Measurements from ENCODE around the gene SLC45A1. TPM values are rescaled to one million over a fixed set of nuclear protein-coding genes. Genes with fewer than 3 reads are reported as not detected.

Gene SLC45A1
- total RNA-seq, 2 experiments from 2014 or later, result 0.13 TPM; not detected in 1

- CTCF ChIA-PET, result no interaction called here
- H3K36me3 Mint-ChIP-seq (ENCODE audit: low read depth), result no peaks in the 10 kb centered on the region
These were observed 25.6 kb downstream of the SLC45A1 start for GRCh38 chr1:8343464-8344001.

GRCh38 chr1:8344893-8345507, 27.1 kb downstream of the SLC45A1 start:
- Mint-ChIP-seq H3K36me3 (ENCODE audit: low read depth) (no peaks in the 10 kb centered on the region), H3K4me3 (no peak overlapping the region), H3K4me1 (ENCODE audit: low read depth) (peaks cover 2% of the 10 kb centered on the region), H3K27me3 (ENCODE audit: low read depth) (peaks cover 4% of the 10 kb centered on the region), H3K9me3 (ENCODE audit: insufficient read depth) (no peaks in the 10 kb centered on the region), H3K27ac (no peak overlapping the region)
- no peak for ATAC-seq
- ChIA-PET CTCF (interaction anchor here (8.3 kb wide), 1 partner anchor 331 kb away, joined by 105 read pairs; no protein-coding TSS in a partner anchor), POLR2A (interaction anchor here (0.6 kb wide), 1 partner anchor 459 kb away, joined by 3 read pairs; no protein-coding TSS in a partner anchor)
- DNase-seq, result no peak

More at GRCh38 chr1:8343464-8344001, 25.6 kb downstream of the SLC45A1 start:
- no peaks in the 10 kb centered on the region for H3K4me1 Mint-ChIP-seq (ENCODE audit: low read depth)
- POLR2A ChIA-PET, result no interaction called here
- ATAC-seq (no peak), DNase-seq (no peak)
- H3K27me3 Mint-ChIP-seq (ENCODE audit: low read depth), result no peaks in the 10 kb centered on the region
- no peak overlapping the region for H3K4me3 Mint-ChIP-seq
- H3K9me3 Mint-ChIP-seq (ENCODE audit: insufficient read depth), result no peaks in the 10 kb centered on the region
- H3K27ac Mint-ChIP-seq, result no peak overlapping the region

GRCh38 chr1:8345621-8346415, 27.9 kb downstream of the SLC45A1 start:
- no peak for ATAC-seq

GRCh38 chr1:8347635-8348034, 29.7 kb downstream of the SLC45A1 start:
- no peak for ATAC-seq
- ChIA-PET POLR2A (no interaction called here), CTCF (interaction anchor here (1.3 to 8.3 kb wide), 2 partner anchors 315 to 334 kb away, joined by 3 to 105 read pairs; no protein-coding TSS in a partner anchor)
- Mint-ChIP-seq H3K9me3 (ENCODE audit: insufficient read depth) (no peaks in the 10 kb centered on the region), H3K36me3 (ENCODE audit: low read depth) (no peaks in the 10 kb centered on the region), H3K4me1 (ENCODE audit: low read depth) (peaks cover 2% of the 10 kb centered on the region), H3K27me3 (ENCODE audit: low read depth) (peaks cover 4% of the 10 kb centered on the region), H3K27ac (no peak overlapping the region), H3K4me3 (no peak overlapping the region)
- no peak for DNase-seq

More at GRCh38 chr1:8345621-8346415, 27.9 kb downstream of the SLC45A1 start:
- H3K4me1 Mint-ChIP-seq (ENCODE audit: low read depth), result peaks cover 2% of the 10 kb centered on the region
- no peak overlapping the region for H3K4me3 Mint-ChIP-seq
- no peaks in the 10 kb centered on the region for H3K9me3 Mint-ChIP-seq (ENCODE audit: insufficient read depth)
- no peaks in the 10 kb centered on the region for H3K36me3 Mint-ChIP-seq (ENCODE audit: low read depth)
- ChIA-PET POLR2A (no interaction called here), CTCF (interaction anchor here (8.3 kb wide), 1 partner anchor 332 kb away, joined by 105 read pairs; no protein-coding TSS in a partner anchor)
- no peak for DNase-seq
- H3K27me3 Mint-ChIP-seq (ENCODE audit: low read depth), result peaks cover 4% of the 10 kb centered on the region
- H3K27ac Mint-ChIP-seq, result no peak overlapping the region

GRCh38 chr1:8348047-8348776, 30.3 kb downstream of the SLC45A1 start:
- POLR2A ChIA-PET, result no interaction called here
- no peak for DNase-seq
- peaks cover 2% of the 10 kb centered on the region for H3K4me1 Mint-ChIP-seq (ENCODE audit: low read depth)
- no peak overlapping the region for H3K4me3 Mint-ChIP-seq
- H3K27ac Mint-ChIP-seq, result no peak overlapping the region
- H3K9me3 Mint-ChIP-seq (ENCODE audit: insufficient read depth), result no peaks in the 10 kb centered on the region
- no peak for ATAC-seq
- peaks cover 2% of the 10 kb centered on the region for H3K36me3 Mint-ChIP-seq (ENCODE audit: low read depth)
- CTCF ChIA-PET, result interaction anchor here (1.3 to 8.3 kb wide), 6 partner anchors 32 to 365 kb away, joined by 3 to 105 read pairs (median 5); no protein-coding TSS in a partner anchor
- peaks cover 4% of the 10 kb centered on the region for H3K27me3 Mint-ChIP-seq (ENCODE audit: low read depth)

GRCh38 chr1:8348777-8349472, 31.0 kb downstream of the SLC45A1 start:
- POLR2A ChIA-PET, result no interaction called here
- H3K9me3 Mint-ChIP-seq (ENCODE audit: insufficient read depth), result no peaks in the 10 kb centered on the region
- CTCF ChIA-PET, result interaction anchor here (0.8 to 8.3 kb wide), 8 partner anchors 33 to 400 kb away, joined by 3 to 105 read pairs (median 4); no protein-coding TSS in a partner anchor
- DNase-seq (peak; percentile 74), ATAC-seq (peak; percentile 85)
- H3K27ac Mint-ChIP-seq, result no peak overlapping the region
- peaks cover 2% of the 10 kb centered on the region for H3K4me1 Mint-ChIP-seq (ENCODE audit: low read depth)
- H3K36me3 Mint-ChIP-seq (ENCODE audit: low read depth), result peaks cover 2% of the 10 kb centered on the region
- H3K4me3 Mint-ChIP-seq, result no peak overlapping the region
- H3K27me3 Mint-ChIP-seq (ENCODE audit: low read depth), result peaks cover 4% of the 10 kb centered on the region

- H3K4me1 Mint-ChIP-seq (ENCODE audit: low read depth), result peaks cover 2% of the 10 kb centered on the region
- peaks cover 2% of the 10 kb centered on the region for H3K36me3 Mint-ChIP-seq (ENCODE audit: low read depth)
- H3K9me3 Mint-ChIP-seq (ENCODE audit: insufficient read depth), result no peaks in the 10 kb centered on the region
- H3K27ac Mint-ChIP-seq, result no peak overlapping the region
- H3K27me3 Mint-ChIP-seq (ENCODE audit: low read depth), result peaks cover 4% of the 10 kb centered on the region
- ATAC-seq (no peak), DNase-seq (no peak)
- no peak overlapping the region for H3K4me3 Mint-ChIP-seq
- ChIA-PET POLR2A (no interaction called here), CTCF (interaction anchor here (0.8 to 8.3 kb wide), 8 partner anchors 33 to 400 kb away, joined by 3 to 105 read pairs (median 4); no protein-coding TSS in a partner anchor)
These were observed 31.6 kb downstream of the SLC45A1 start for GRCh38 chr1:8349473-8349865.

- Mint-ChIP-seq H3K27me3 (ENCODE audit: low read depth) (peaks cover 4% of the 10 kb centered on the region), H3K4me1 (ENCODE audit: low read depth) (peaks cover 2% of the 10 kb centered on the region), H3K27ac (no peak overlapping the region), H3K9me3 (ENCODE audit: insufficient read depth) (no peaks in the 10 kb centered on the region), H3K36me3 (ENCODE audit: low read depth) (peaks cover 4% of the 10 kb centered on the region), H3K4me3 (no peak overlapping the region)
- ChIA-PET POLR2A (no interaction called here), CTCF (interaction anchor here (1.0 to 8.3 kb wide), 6 partner anchors 20 to 366 kb away, joined by 3 to 105 read pairs (median 4); no protein-coding TSS in a partner anchor)
- no peak for ATAC-seq
- no peak for DNase-seq
These were observed 32.0 kb downstream of the SLC45A1 start for GRCh38 chr1:8349961-8350360.

- peaks cover 4% of the 10 kb centered on the region for H3K27me3 Mint-ChIP-seq (ENCODE audit: low read depth)
- H3K36me3 Mint-ChIP-seq (ENCODE audit: low read depth), result peaks cover 4% of the 10 kb centered on the region
- DNase-seq (no peak), ATAC-seq (no peak)
- H3K27ac Mint-ChIP-seq, result no peak overlapping the region
- POLR2A ChIA-PET, result no interaction called here
- CTCF ChIA-PET, result interaction anchor here (1.0 to 8.3 kb wide), 8 partner anchors 19 to 376 kb away, joined by 3 to 105 read pairs (median 4); no protein-coding TSS in a partner anchor
- no peaks in the 10 kb centered on the region for H3K9me3 Mint-ChIP-seq (ENCODE audit: insufficient read depth)
- no peak overlapping the region for H3K4me3 Mint-ChIP-seq
- H3K4me1 Mint-ChIP-seq (ENCODE audit: low read depth), result peaks cover 2% of the 10 kb centered on the region
These were observed 33.2 kb downstream of the SLC45A1 start for GRCh38 chr1:8350914-8351684.

GRCh38 chr1:8351693-8352470, 34.0 kb downstream of the SLC45A1 start:
- ATAC-seq, result no peak
- Mint-ChIP-seq H3K27me3 (ENCODE audit: low read depth) (peaks cover 4% of the 10 kb centered on the region), H3K4me1 (ENCODE audit: low read depth) (peaks cover 2% of the 10 kb centered on the region), H3K4me3 (no peak overlapping the region), H3K27ac (no peak overlapping the region), H3K9me3 (ENCODE audit: insufficient read depth) (no peaks in the 10 kb centered on the region), H3K36me3 (ENCODE audit: low read depth) (peaks cover 6% of the 10 kb centered on the region)
- no peak for DNase-seq
- CTCF ChIA-PET, result interaction anchor here (0.6 to 8.3 kb wide), 6 partner anchors 13 to 377 kb away, joined by 3 to 105 read pairs (median 4); no protein-coding TSS in a partner anchor
- POLR2A ChIA-PET, result no interaction called here

Data from activated CD8-positive, alpha-beta T cell treated with anti-CD3 and anti-CD28 coated beads, Interleukin-2, amount 10 ng/mL, durations not matched to agents 7 days and 5 days (primary cell).